Esophagus muscularis mucosa (tissue), 4 donors: ENCODE data around the gene TJAP1. TPM values are rescaled to one million over a fixed set of nuclear protein-coding genes. Genes with fewer than 3 reads are reported as not detected.

Experiments used
- DNase-seq: peaks from one replicate; pipeline ENCODE4 v3.0.0-alpha.2; 2017; ENCODE audit errors: extremely low spot score
- H3K27ac ChIP-seq, 4 donors: fragments of 200-600 bp; sonication (generic); replicated peaks in 1 of 4; 1 replicate in 3 of 4; 2 replicates in 1 of 4; pipeline ENCODE4 v1.5.1; 2016 to 2019; ENCODE audit warnings: mild to moderate bottlenecking in 1 of 4
- H3K27me3 ChIP-seq, 4 donors: fragments of 200-600 bp; sonication (generic); one replicate each; pipeline versions ENCODE4 v1.5.1 to v1.6.0; 2016 to 2019
- H3K36me3 ChIP-seq, 4 donors: fragments of 200-600 bp; sonication (generic); one replicate each; pipeline ENCODE4 v1.5.1; 2016 to 2019
- H3K4me1 ChIP-seq, 4 donors: fragments of 200-600 bp; sonication (generic); one replicate each; pipeline ENCODE4 v1.5.1; 2016 to 2019
- H3K4me3 ChIP-seq, 4 donors: fragments of 200-600 bp; sonication (generic); 1 replicate in 2 of 4; 2 replicates in 2 of 4; pipeline ENCODE4 v1.5.1; 2016 to 2019; ENCODE audit warnings: mild to moderate bottlenecking in 4 of 4, moderate library complexity in 1 of 4
- H3K9me3 ChIP-seq, 4 donors: fragments of 200-600 bp; sonication (generic); 1 replicate in 3 of 4; 2 replicates in 1 of 4; pipeline ENCODE4 v1.5.1; 2016 to 2019
- CTCF ChIP-seq, 3 experiments: fragments of 200-600 bp in 2 of 3; fragments of 450-650 bp in 1 of 3; sonication (generic) in 2 of 3; IDR thresholded peaks; one replicate each; pipeline ENCODE4 v1.5.1; 2017 to 2019; ENCODE audit warnings: antibody characterized with exemption in 3 of 3, mild to moderate bottlenecking in 2 of 3, moderate library complexity in 1 of 3
- EP300 ChIP-seq: sonication (generic); formaldehyde crosslinking; IDR thresholded peaks from one replicate; pipeline ENCODE4 v1.6.1; 2017; ENCODE audit warnings: antibody characterized with exemption
- POLR2A ChIP-seq: fragments of 450-650 bp; IDR thresholded peaks from one replicate; pipeline ENCODE4 v1.6.1; 2017; ENCODE audit warnings: antibody characterized with exemption, moderate library complexity, mild to moderate bottlenecking, low read depth
- POLR2AphosphoS5 ChIP-seq, 2 donors: sonication (generic); formaldehyde crosslinking; IDR thresholded peaks; one replicate each; pipeline ENCODE4 v1.6.1; 2017; ENCODE audit warnings: antibody characterized with exemption in 2 of 2
- WGBS: methylation state at CpG from one replicate; pipeline ENCODE4 v1.1.5; 2018; 5-methylcytosine and 5-hydroxymethylcytosine counted together
- intact Hi-C: fragments of 100-400 bp; cut with DNase I; formaldehyde crosslinking; loops from one replicate; pipeline ENCODE4 v1.15.1; 2023
- total RNA-seq, 4 donors: library from RNA; depleted of rRNA; stranded (reverse); fragments of >200 nt; gene quantifications; one replicate each; pipeline versions ENCODE4 v1.1.0 to v1.2.1, GENCODE V29; 2016

TJAP1 gene
- total RNA-seq, 4 donors from 2014 or later, result 19.9 to 34.4 (median 26.4) TPM

GRCh38 chr6:43490523-43490939 is 13.2 kb downstream of the TJAP1 start:
- no peak for TF ChIP-seq POLR2A
- TF ChIP-seq POLR2AphosphoS5 (IDR thresholded peaks at IDR 0.05), result no peak
- no peak for TF ChIP-seq EP300
- TF ChIP-seq CTCF (IDR thresholded peaks at IDR 0.05), result no peak
- Histone ChIP-seq H3K4me1 (peaks cover 5 to 21% (median 17%) of the 10 kb centered on the region in 4 donors), H3K27ac (no peak overlapping the region), H3K36me3 (peaks cover 0 to 15% (median 6%) of the 10 kb centered on the region in 4 donors), H3K4me3 (no peak overlapping the region), H3K9me3 (no peaks in the 10 kb centered on the region), H3K27me3 (no peaks in the 10 kb centered on the region)
- intact Hi-C loops, result loop anchor here (10.0 kb wide), 1 partner anchor 126 kb away; the partner anchor contains the start of gene ZNF318
- 87% methylated on average over 4 of the region's 6 CpGs for WGBS
- no peak for DNase-seq

- intact Hi-C loops, result loop anchor here (10.0 kb wide), 1 partner anchor 127 kb away; the partner anchor contains the start of gene ZNF318
- H3K27me3 ChIP-seq, result no peaks in the 10 kb centered on the region
- 59% methylated on average over 9 of the region's 10 CpGs for WGBS
- H3K27ac ChIP-seq, result peak overlapping the region; percentile 61 to 76 (median 67)
- H3K4me1 ChIP-seq, result peaks cover 20 to 35% (median 32%) of the 10 kb centered on the region in 4 donors
- TF ChIP-seq POLR2AphosphoS5 (IDR thresholded peaks at IDR 0.05) (peak; percentile 58 to 63), POLR2A (no peak)
- peaks cover 0 to 7% (median 2%) of the 10 kb centered on the region in 4 donors for H3K36me3 ChIP-seq
- H3K4me3 ChIP-seq, result peak overlapping the region in 2 of 4 donors; percentile 11 to 36
- H3K9me3 ChIP-seq, result no peaks in the 10 kb centered on the region
- DNase-seq, result peak; percentile 95
Measured at GRCh38 chr6:43491750-43492661, 14.6 kb downstream of the TJAP1 start.

GRCh38 chr6:43492673-43493072 is 15.3 kb downstream of the TJAP1 start:
- Histone ChIP-seq H3K9me3 (no peaks in the 10 kb centered on the region), H3K36me3 (peaks cover 0 to 7% (median 3%) of the 10 kb centered on the region in 4 donors), H3K27me3 (no peaks in the 10 kb centered on the region), H3K27ac (peak overlapping the region; percentile 61 to 76 (median 67)), H3K4me1 (peaks cover 20 to 39% (median 33%) of the 10 kb centered on the region in 4 donors), H3K4me3 (peak overlapping the region in 2 of 4 donors; percentile 11 to 36)
- DNase-seq, result no peak
- TF ChIP-seq POLR2AphosphoS5 (IDR thresholded peaks at IDR 0.05) (no peak), POLR2A (no peak), EP300 (no peak), CTCF (IDR thresholded peaks at IDR 0.05) (no peak)
- WGBS, result 84% methylated on average over 3 of the region's 3 CpGs
- intact Hi-C loops, result loop anchor here (10.0 kb wide), 1 partner anchor 128 kb away; the partner anchor contains the start of gene ZNF318

- no peak for DNase-seq
- TF ChIP-seq POLR2A (no peak), CTCF (IDR thresholded peaks at IDR 0.05) (no peak), EP300 (no peak), POLR2AphosphoS5 (IDR thresholded peaks at IDR 0.05) (no peak)
- 87% methylated on average over 2 of the region's 2 CpGs for WGBS
- H3K27me3 ChIP-seq, result no peaks in the 10 kb centered on the region
- no peak overlapping the region for H3K4me3 ChIP-seq
- H3K27ac ChIP-seq, result peak overlapping the region in 1 of 4 donors; percentile 65
- H3K36me3 ChIP-seq, result peaks cover 0 to 13% (median 5%) of the 10 kb centered on the region in 4 donors
- intact Hi-C loops, result loop anchor here (10.0 kb wide), 1 partner anchor 128 kb away; the partner anchor contains the start of gene ZNF318
- no peaks in the 10 kb centered on the region for H3K9me3 ChIP-seq
- H3K4me1 ChIP-seq, result peaks cover 20 to 39% (median 33%) of the 10 kb centered on the region in 4 donors
Measured at GRCh38 chr6:43493230-43493629, 15.9 kb downstream of the TJAP1 start.

- H3K9me3 ChIP-seq, result no peaks in the 10 kb centered on the region
- peaks cover 21 to 37% (median 33%) of the 10 kb centered on the region in 4 donors for H3K4me1 ChIP-seq
- H3K4me3 ChIP-seq, result no peak overlapping the region
- H3K27ac ChIP-seq, result no peak overlapping the region
- TF ChIP-seq EP300, result no peak
- TF ChIP-seq CTCF (IDR thresholded peaks at IDR 0.05), result no peak
- no peak for TF ChIP-seq POLR2AphosphoS5 (IDR thresholded peaks at IDR 0.05)
- no peak for TF ChIP-seq POLR2A
- H3K36me3 ChIP-seq, result peaks cover 3 to 19% (median 11%) of the 10 kb centered on the region in 4 donors
- WGBS, result 89% methylated on average over 7 of the region's 7 CpGs
- DNase-seq, result no peak
- no peaks in the 10 kb centered on the region for H3K27me3 ChIP-seq
- intact Hi-C loops, result loop anchor here (10.0 kb wide), 1 partner anchor 129 kb away; the partner anchor contains the start of gene ZNF318
Measured at GRCh38 chr6:43493833-43494232, 16.5 kb downstream of the TJAP1 start.
